Mesenchymal stem cell (in vitro differentiated cells and primary cell): ENCODE data around the gene ZBTB16.

Source experiments
- DNase-seq: peaks from one replicate; pipeline ENCODE4 v3.0.0-alpha.2; 2013
- H2AFZ ChIP-seq: one replicate; pipeline ENCODE4 v1.6.1; 2013; ENCODE audit warnings: low read depth, mild to moderate bottlenecking, control low read depth, inconsistent platforms, low read length, moderate library complexity
- H2AK5ac ChIP-seq: 2 replicates; pipeline ENCODE4 v1.6.1; 2013; ENCODE audit warnings: low read length, moderate library complexity, mild to moderate bottlenecking, inconsistent platforms; ENCODE audit not compliant: severe bottlenecking
- H2BK120ac ChIP-seq: one replicate; pipeline ENCODE4 v1.6.1; 2013; ENCODE audit warnings: low read depth, mild to moderate bottlenecking, inconsistent platforms, low read length, moderate library complexity
- H2BK12ac ChIP-seq, 2 experiments: one replicate each; pipeline ENCODE4 v1.6.1; 2013; ENCODE audit warnings: inconsistent platforms in 2 of 2, low read length in 2 of 2, mild to moderate bottlenecking in 2 of 2, moderate library complexity in 2 of 2, control low read depth in 1 of 2
- H2BK15ac ChIP-seq: one replicate; pipeline ENCODE4 v1.6.1; 2013; ENCODE audit warnings: mild to moderate bottlenecking, low read depth, inconsistent platforms; ENCODE audit not compliant: poor library complexity, severe bottlenecking
- H2BK5ac ChIP-seq: 2 replicates; pipeline ENCODE4 v1.6.1; 2013; ENCODE audit warnings: low read depth, mild to moderate bottlenecking, low read length, control low read depth, inconsistent platforms; ENCODE audit not compliant: poor library complexity, severe bottlenecking
- H3K14ac ChIP-seq, 2 experiments: one replicate each; pipeline ENCODE4 v1.6.1; 2013; ENCODE audit warnings: inconsistent platforms in 2 of 2, low read length in 2 of 2, control low read depth in 1 of 2, mild to moderate bottlenecking in 1 of 2, moderate library complexity in 1 of 2
- H3K18ac ChIP-seq, 2 experiments: one replicate each; pipeline ENCODE4 v1.6.1; 2013; ENCODE audit warnings: inconsistent platforms in 2 of 2, low read length in 2 of 2, control low read depth in 1 of 2, low read depth in 1 of 2, mild to moderate bottlenecking in 1 of 2
- H3K23ac ChIP-seq, 2 experiments: one replicate each; pipeline ENCODE4 v1.6.1; 2013; ENCODE audit warnings: inconsistent platforms in 2 of 2, low read length in 2 of 2, mild to moderate bottlenecking in 2 of 2, moderate library complexity in 2 of 2, control low read depth in 1 of 2
- H3K27ac ChIP-seq: 2 replicates; pipeline ENCODE4 v1.5.1; 2013; ENCODE audit warnings: mild to moderate bottlenecking, moderate library complexity, low read length, control low read depth, inconsistent platforms; ENCODE audit not compliant: poor library complexity, severe bottlenecking
- H3K27me3 ChIP-seq, 2 experiments: 2 replicates each; pipeline versions ENCODE4 v1.6.1 to v1.7.0; 2013; ENCODE audit warnings: low read length in 2 of 2, mild to moderate bottlenecking in 2 of 2, moderate library complexity in 2 of 2, control low read depth in 1 of 2, inconsistent platforms in 1 of 2; ENCODE audit not compliant: control insufficient read depth in 1 of 2, insufficient read depth in 1 of 2
- H3K36me3 ChIP-seq, 2 experiments: 2 replicates each; pipeline versions ENCODE4 v1.6.1 to v1.7.0; 2013; ENCODE audit warnings: low read length in 2 of 2, control low read depth in 1 of 2, inconsistent platforms in 1 of 2, low read depth in 1 of 2, mild to moderate bottlenecking in 1 of 2; ENCODE audit not compliant: insufficient read depth in 2 of 2, control insufficient read depth in 1 of 2
- H3K4ac ChIP-seq, 2 experiments: one replicate each; pipeline ENCODE4 v1.6.1; 2013; ENCODE audit warnings: inconsistent platforms in 2 of 2, low read length in 2 of 2, mild to moderate bottlenecking in 2 of 2, moderate library complexity in 2 of 2, control low read depth in 1 of 2, low read depth in 1 of 2
- H3K4me1 ChIP-seq: 2 replicates; pipeline ENCODE4 v1.6.1; 2013; ENCODE audit warnings: low read depth, low read length, control low read depth; ENCODE audit not compliant: control insufficient read depth, insufficient read depth
- H3K4me2 ChIP-seq: 2 replicates; pipeline ENCODE4 v1.6.1; 2013; ENCODE audit warnings: low read length, mild to moderate bottlenecking, inconsistent platforms; ENCODE audit not compliant: poor library complexity, severe bottlenecking
- H3K4me3 ChIP-seq, 2 experiments: 2 replicates each; pipeline versions ENCODE4 v1.5.1 to v1.7.0; 2013; ENCODE audit warnings: low read length in 2 of 2, mild to moderate bottlenecking in 2 of 2, control low read depth in 1 of 2, low read depth in 1 of 2; ENCODE audit not compliant: insufficient read depth in 1 of 2
- H3K79me1 ChIP-seq: replicated peaks from 2 replicates; pipeline ENCODE4 v1.6.1; 2013; ENCODE audit warnings: mild to moderate bottlenecking, control low read depth, low read length, inconsistent platforms; ENCODE audit not compliant: poor library complexity, severe bottlenecking
- H3K9ac ChIP-seq: 2 replicates; pipeline ENCODE4 v1.7.0; 2013; ENCODE audit warnings: mild to moderate bottlenecking, low read length, moderate library complexity
- H3K9me3 ChIP-seq: 2 replicates; pipeline ENCODE4 v1.7.0; 2013; ENCODE audit warnings: mild to moderate bottlenecking, low read length; ENCODE audit not compliant: control insufficient read depth
- H4K8ac ChIP-seq: one replicate; pipeline ENCODE4 v1.6.1; 2013; ENCODE audit warnings: inconsistent platforms, mild to moderate bottlenecking, low read length, moderate library complexity
- H4K91ac ChIP-seq: one replicate; pipeline ENCODE4 v1.6.1; 2013; ENCODE audit warnings: mild to moderate bottlenecking, low read length, inconsistent platforms
- WGBS: methylation state at CpG from one replicate; pipeline ENCODE4 v1.1.7; 2013; ENCODE audit warnings: mixed read lengths; 5-methylcytosine and 5-hydroxymethylcytosine counted together

ZBTB16 gene

DNA sequence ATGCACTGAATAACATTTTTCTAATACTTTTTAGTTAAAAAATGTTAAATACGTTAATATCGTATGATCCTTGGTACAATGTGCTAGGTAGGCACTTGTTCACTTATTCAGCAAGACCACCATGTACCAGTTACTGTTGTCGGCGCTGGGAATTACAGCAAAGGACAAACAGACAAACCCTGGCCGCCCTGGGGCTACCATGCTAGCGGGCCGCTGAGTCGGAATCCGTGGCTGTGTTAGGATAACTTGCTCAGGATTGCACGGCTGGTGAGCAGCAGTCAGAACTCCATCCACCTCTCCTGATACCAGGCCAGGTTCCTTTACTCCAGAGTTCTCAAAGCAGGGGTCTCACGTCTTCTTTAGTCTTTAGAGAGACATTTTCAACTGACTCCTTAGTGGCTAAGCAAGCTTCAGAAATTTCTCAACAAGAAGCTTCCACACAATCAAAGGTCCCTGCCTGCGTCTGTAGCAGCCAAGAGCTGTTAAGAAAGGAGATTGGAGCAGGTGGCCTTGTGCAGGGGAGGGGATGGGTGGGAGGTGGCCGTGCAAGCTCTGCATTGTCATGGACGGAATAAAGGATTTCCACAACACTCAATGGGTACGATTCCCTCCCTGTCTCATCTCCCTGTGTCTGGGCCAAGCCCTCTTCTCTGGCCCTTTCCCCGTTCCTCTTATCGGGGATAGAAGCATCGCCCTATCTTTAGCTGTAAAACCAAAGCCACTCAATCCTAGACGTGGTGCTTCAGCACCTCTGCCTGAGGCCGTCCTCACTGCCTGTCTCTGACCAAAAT, 196.9 kb downstream of the ZBTB16 start:
- Histone ChIP-seq H3K4ac (no peak overlapping the region), H3K4me3 (no peak overlapping the region), H3K23ac (no peak overlapping the region), H3K27ac (no peak overlapping the region), H3K9ac (no peak overlapping the region), H2BK5ac (no peak overlapping the region), H3K4me1 (peaks cover 5% of the 10 kb centered on the region), H4K91ac (no peak overlapping the region), H2BK12ac (no peak overlapping the region), H3K9me3 (no peaks in the 10 kb centered on the region), H3K27me3 (peaks cover 45 to 52% of the 10 kb centered on the region in 2 experiments), H2BK120ac (no peak overlapping the region), H3K79me1 (no peaks in the 10 kb centered on the region), H3K14ac (peak overlapping the region in 1 of 2 experiments; percentile 35), H3K18ac (no peak overlapping the region), H3K4me2 (no peak overlapping the region), H2BK15ac (no peak overlapping the region), H2AFZ (no peak overlapping the region), H2AK5ac (no peak overlapping the region), H3K36me3 (no peaks in the 10 kb centered on the region), H4K8ac (no peak overlapping the region)
- WGBS, result 95% methylated on average over 19 of the region's 20 CpGs
- DNase-seq, result no peak

DNA sequence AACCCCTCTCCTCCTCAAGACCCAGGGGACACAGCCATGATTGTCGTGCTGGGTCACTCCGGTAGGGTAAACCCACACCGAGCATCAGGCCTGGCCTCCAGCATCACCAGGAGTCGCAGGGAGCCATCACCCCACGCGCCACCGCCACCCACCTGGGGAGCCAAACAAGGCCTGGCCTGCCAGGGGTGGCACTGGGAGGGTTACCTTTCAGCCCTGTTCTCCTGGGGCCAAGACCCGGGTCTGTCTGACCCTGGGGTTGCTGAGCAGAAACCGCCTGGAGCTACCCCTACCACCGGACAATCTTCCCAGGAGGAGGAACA, 197.4 kb downstream of the ZBTB16 start:
- peaks cover 5% of the 10 kb centered on the region for H3K4me1 ChIP-seq
- H3K27me3 ChIP-seq, result peaks cover 39 to 56% of the 10 kb centered on the region in 2 experiments
- no peak overlapping the region for H3K9ac ChIP-seq
- no peaks in the 10 kb centered on the region for H3K79me1 ChIP-seq
- no peak overlapping the region for H2AK5ac ChIP-seq
- H2AFZ ChIP-seq, result no peak overlapping the region
- peak overlapping the region in 1 of 2 experiments; percentile 56 for H2BK12ac ChIP-seq
- DNase-seq, result no peak
- no peaks in the 10 kb centered on the region for H3K9me3 ChIP-seq
- H3K4ac ChIP-seq, result peak overlapping the region in 1 of 2 experiments; percentile 57
- H2BK120ac ChIP-seq, result no peak overlapping the region
- H2BK15ac ChIP-seq, result peak overlapping the region; percentile 8
- H3K4me2 ChIP-seq, result no peak overlapping the region
- H3K36me3 ChIP-seq, result no peaks in the 10 kb centered on the region
- no peak overlapping the region for H4K91ac ChIP-seq
- no peak overlapping the region for H3K23ac ChIP-seq
- H4K8ac ChIP-seq, result no peak overlapping the region
- 85% methylated on average over 10 of the region's 10 CpGs for WGBS
- no peak overlapping the region for H3K4me3 ChIP-seq
- H3K14ac ChIP-seq, result peak overlapping the region in 1 of 2 experiments; percentile 35
- H3K27ac ChIP-seq, result no peak overlapping the region
- H2BK5ac ChIP-seq, result no peak overlapping the region
- H3K18ac ChIP-seq, result no peak overlapping the region

DNA sequence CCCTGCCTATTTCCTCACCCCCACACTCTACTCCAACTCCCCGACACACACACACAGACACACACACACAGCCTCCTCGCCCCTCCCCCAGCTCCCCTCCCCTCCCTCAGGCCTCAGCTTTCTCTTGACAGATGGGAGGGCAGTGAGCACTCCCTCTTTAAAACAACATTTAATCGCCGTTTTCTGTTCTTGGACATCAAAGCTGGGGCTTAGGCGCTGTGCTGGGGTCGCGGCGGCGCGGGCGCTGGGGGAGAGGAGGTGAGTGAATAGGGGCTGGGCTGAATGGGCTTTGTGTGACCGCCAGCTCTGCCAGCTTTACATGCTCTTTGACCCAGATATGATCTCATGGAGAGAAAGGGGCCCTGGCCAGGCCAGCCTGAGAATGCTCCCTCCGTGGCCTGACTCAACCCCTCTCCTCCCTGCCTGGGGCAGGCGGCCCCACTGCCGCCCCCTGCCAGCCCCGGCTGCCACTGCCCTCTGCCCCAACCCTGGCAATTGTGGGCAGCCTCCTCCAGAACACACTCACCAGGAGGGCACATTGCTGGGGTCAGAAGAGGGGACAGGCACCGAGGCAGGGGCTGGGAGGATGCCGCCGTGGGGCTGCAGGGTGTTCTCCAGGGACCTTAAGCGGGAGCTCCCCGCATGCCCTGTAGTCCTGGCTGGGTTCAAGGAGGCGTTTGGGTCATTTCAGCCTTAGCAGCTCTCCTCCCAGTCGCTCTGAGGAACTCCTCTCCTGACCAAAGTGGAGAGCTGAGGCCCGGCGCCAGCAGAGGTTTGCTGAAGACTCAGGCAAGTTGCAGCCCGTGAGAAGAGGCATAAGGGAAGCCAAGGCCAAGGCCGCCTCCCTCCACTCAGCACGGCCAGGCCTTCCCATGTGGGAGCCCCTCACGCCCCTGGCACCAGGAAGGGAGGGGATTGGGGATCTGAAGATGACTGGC, 198.4 kb downstream of the ZBTB16 start:
- Histone ChIP-seq H2BK12ac (peak overlapping the region in 1 of 2 experiments; percentile 45), H3K36me3 (no peaks in the 10 kb centered on the region), H3K27ac (no peak overlapping the region), H4K91ac (peak overlapping the region; percentile 72), H3K18ac (peak overlapping the region; percentile 40 to 77), H3K27me3 (peaks cover 43 to 61% of the 10 kb centered on the region in 2 experiments), H3K4me1 (peaks cover 5% of the 10 kb centered on the region), H2AK5ac (no peak overlapping the region), H2BK15ac (peak overlapping the region; percentile 71), H3K9ac (peak overlapping the region; percentile 24), H2AFZ (no peak overlapping the region), H2BK120ac (peak overlapping the region; percentile 55), H3K79me1 (no peaks in the 10 kb centered on the region), H3K4ac (peak overlapping the region in 1 of 2 experiments; percentile 41), H3K4me3 (no peak overlapping the region), H2BK5ac (no peak overlapping the region), H3K14ac (peak overlapping the region in 1 of 2 experiments; percentile 92), H3K4me2 (no peak overlapping the region), H3K23ac (no peak overlapping the region), H3K9me3 (no peaks in the 10 kb centered on the region), H4K8ac (peak overlapping the region; percentile 72)
- DNase-seq, result peak; percentile 44
- WGBS, result 65% methylated on average over 29 of the region's 29 CpGs

DNA sequence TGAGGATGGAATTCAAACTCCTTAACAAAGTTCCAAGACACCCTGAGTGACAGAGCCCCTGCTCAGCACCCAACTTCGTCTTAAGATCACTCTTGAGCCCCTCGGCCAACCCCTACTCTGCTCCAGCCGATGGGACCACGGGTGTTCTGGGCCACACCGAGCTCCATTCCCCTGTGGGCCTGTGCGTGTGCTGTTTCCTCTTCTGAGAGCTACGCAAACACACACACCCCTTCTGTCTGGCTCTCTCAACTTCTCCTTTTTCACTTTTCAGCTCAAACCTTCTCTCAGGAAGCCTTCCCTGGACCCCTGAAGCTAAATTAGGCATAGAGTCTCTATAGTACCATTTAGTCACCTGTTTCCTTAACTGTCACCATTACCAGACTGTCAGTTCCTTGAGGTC, 199.2 kb downstream of the ZBTB16 start:
- Histone ChIP-seq H3K9me3 (no peaks in the 10 kb centered on the region), H3K4me2 (no peak overlapping the region), H3K27me3 (peaks cover 47 to 65% of the 10 kb centered on the region in 2 experiments), H3K27ac (no peak overlapping the region), H3K9ac (no peak overlapping the region), H3K14ac (no peak overlapping the region), H2AK5ac (no peak overlapping the region), H4K91ac (no peak overlapping the region), H3K4me3 (no peak overlapping the region), H3K4me1 (peaks cover 5% of the 10 kb centered on the region), H3K4ac (no peak overlapping the region), H3K79me1 (no peaks in the 10 kb centered on the region), H4K8ac (no peak overlapping the region), H2AFZ (no peak overlapping the region), H2BK5ac (no peak overlapping the region), H3K36me3 (no peaks in the 10 kb centered on the region), H3K23ac (no peak overlapping the region), H2BK120ac (no peak overlapping the region), H3K18ac (no peak overlapping the region), H2BK12ac (no peak overlapping the region), H2BK15ac (no peak overlapping the region)
- 88% methylated on average over 7 of the region's 7 CpGs for WGBS
- no peak for DNase-seq
